Upper lobe of right lung (tissue), 1 donor: ENCODE results near the gene DACH1. TPM values are rescaled to one million over a fixed set of nuclear protein-coding genes. Genes with fewer than 3 reads are reported as not detected.

Experiments used
- ATAC-seq: fragments of 200-7000 bp; cut with Tn5 transposase; one replicate; pipeline ENCODE4 v1.9.1; 2020; ENCODE audit warnings: mild to moderate bottlenecking, moderate library complexity
- DNase-seq: peaks from one replicate; pipeline ENCODE4 v3.0.0-alpha.2; 2020
- H3K27ac ChIP-seq: fragments of 200-600 bp; one replicate; pipeline ENCODE4 v1.8.0; 2022
- H3K27me3 ChIP-seq: fragments of 200-600 bp; one replicate; pipeline ENCODE4 v1.8.0; 2022; ENCODE audit warnings: mild to moderate bottlenecking
- H3K36me3 ChIP-seq: fragments of 200-600 bp; one replicate; pipeline ENCODE4 v1.8.0; 2022
- H3K4me1 ChIP-seq: fragments of 200-600 bp; one replicate; pipeline ENCODE4 v1.8.0; 2022
- H3K4me3 ChIP-seq: fragments of 200-600 bp; one replicate; pipeline ENCODE4 v1.8.0; 2022; ENCODE audit warnings: mild to moderate bottlenecking
- H3K9me3 ChIP-seq: fragments of 200-600 bp; one replicate; pipeline ENCODE4 v1.8.0; 2022
- intact Hi-C: fragments of 100-400 bp; cut with DNase I; formaldehyde crosslinking; loops from one replicate; pipeline ENCODE4 v1.11.0; 2022
- total RNA-seq: library from RNA; stranded (reverse); fragmentation: NEBNext Ultra II Directional; extraction: Animal tissue kit (Norgen Biotek cat#: 25700); gene quantifications from one replicate; pipeline ENCODE4 v1.2.1, GENCODE V29; 2021
- TF ChIP-seq, protein P1 (sequence below): fragments of 200-600 bp; IDR thresholded peaks from one replicate; pipeline ENCODE4 v1.8.0; 2022; ENCODE audit warnings: antibody characterized with exemption
- donor health status: DM: no; HTN: yes; CAD: no; lungs with severe emphysema.

Gene DACH1
- total RNA-seq, 1 donor from 2014 or later = 11.5 TPM

DNA sequence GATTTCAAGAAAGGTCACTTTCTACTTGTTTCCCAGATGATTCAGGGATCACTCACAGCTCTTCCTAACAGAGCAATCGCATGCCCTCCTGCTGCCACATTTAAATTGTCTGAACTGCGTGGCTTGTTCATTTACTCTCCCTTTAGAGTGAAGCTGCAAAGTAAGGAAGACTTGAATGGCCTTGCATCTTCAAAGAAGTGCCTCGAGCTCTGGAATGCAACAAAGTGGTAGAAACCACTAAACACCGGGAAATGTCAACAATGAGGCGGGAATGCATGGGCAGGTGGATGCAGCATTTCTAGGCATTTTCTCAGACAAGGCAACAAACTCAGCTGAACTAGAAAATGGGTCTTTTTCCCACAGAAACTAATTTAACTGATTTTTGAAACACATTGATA is 10.3 kb upstream of the DACH1 start:
- Histone ChIP-seq H3K36me3 (no peaks in the 10 kb centered on the region), H3K27me3 (no peaks in the 10 kb centered on the region), H3K4me1 (no peaks in the 10 kb centered on the region), H3K9me3 (no peaks in the 10 kb centered on the region), H3K27ac (no peak overlapping the region), H3K4me3 (no peak overlapping the region)
- ATAC-seq (no peak), DNase-seq (no peak)
- intact Hi-C loops = no loop called here
- TF ChIP-seq, protein P1, sequence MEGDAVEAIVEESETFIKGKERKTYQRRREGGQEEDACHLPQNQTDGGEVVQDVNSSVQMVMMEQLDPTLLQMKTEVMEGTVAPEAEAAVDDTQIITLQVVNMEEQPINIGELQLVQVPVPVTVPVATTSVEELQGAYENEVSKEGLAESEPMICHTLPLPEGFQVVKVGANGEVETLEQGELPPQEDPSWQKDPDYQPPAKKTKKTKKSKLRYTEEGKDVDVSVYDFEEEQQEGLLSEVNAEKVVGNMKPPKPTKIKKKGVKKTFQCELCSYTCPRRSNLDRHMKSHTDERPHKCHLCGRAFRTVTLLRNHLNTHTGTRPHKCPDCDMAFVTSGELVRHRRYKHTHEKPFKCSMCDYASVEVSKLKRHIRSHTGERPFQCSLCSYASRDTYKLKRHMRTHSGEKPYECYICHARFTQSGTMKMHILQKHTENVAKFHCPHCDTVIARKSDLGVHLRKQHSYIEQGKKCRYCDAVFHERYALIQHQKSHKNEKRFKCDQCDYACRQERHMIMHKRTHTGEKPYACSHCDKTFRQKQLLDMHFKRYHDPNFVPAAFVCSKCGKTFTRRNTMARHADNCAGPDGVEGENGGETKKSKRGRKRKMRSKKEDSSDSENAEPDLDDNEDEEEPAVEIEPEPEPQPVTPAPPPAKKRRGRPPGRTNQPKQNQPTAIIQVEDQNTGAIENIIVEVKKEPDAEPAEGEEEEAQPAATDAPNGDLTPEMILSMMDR = no peak

- Histone ChIP-seq H3K27me3 (no peaks in the 10 kb centered on the region), H3K9me3 (no peaks in the 10 kb centered on the region), H3K4me1 (no peaks in the 10 kb centered on the region), H3K36me3 (no peaks in the 10 kb centered on the region), H3K27ac (no peak overlapping the region), H3K4me3 (no peak overlapping the region)
- TF ChIP-seq, protein P1 = no peak
- ATAC-seq (no peak), DNase-seq (no peak)
- intact Hi-C loops = no loop called here
These were observed 9.7 kb upstream of the DACH1 start for GRCh38 chr13:71876648-71877255.

DNA sequence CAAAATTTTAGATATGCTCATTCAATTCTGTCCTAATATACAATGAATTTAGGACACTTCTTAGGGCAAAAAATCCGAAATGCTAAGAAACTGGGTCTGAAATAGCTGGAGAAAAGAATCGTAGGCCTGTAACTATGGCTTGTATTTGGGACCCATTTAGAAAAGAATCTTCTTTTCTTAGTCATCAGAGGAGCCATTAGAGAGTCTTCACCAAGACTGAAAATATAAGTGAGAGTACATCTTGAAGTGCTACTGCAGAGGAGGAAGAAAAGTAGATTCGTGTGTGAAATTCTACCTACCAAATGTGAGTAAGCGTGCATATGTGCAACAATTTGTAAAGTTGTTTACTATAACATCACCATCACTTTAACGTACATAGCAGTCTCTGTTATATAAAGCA is 8.8 kb upstream of the DACH1 start:
- intact Hi-C loops = no loop called here
- TF ChIP-seq, protein P1 = no peak
- no peak for ATAC-seq

GRCh38 chr13:71874458-71874857 is 7.5 kb upstream of the DACH1 start:
- intact Hi-C loops = no loop called here
- Histone ChIP-seq H3K27me3 (no peaks in the 10 kb centered on the region), H3K27ac (no peak overlapping the region), H3K4me1 (no peaks in the 10 kb centered on the region), H3K36me3 (no peaks in the 10 kb centered on the region), H3K9me3 (no peaks in the 10 kb centered on the region), H3K4me3 (no peak overlapping the region)
- DNase-seq (no peak), ATAC-seq (no peak)
- TF ChIP-seq, protein P1 = no peak

More for the DNA sequence above, 8.8 kb upstream of the DACH1 start:
- no peaks in the 10 kb centered on the region for H3K4me1 ChIP-seq
- H3K27ac ChIP-seq = no peak overlapping the region
- no peak for DNase-seq
- no peaks in the 10 kb centered on the region for H3K9me3 ChIP-seq
- H3K4me3 ChIP-seq = no peak overlapping the region
- H3K36me3 ChIP-seq = no peaks in the 10 kb centered on the region
- H3K27me3 ChIP-seq = no peaks in the 10 kb centered on the region

DNA sequence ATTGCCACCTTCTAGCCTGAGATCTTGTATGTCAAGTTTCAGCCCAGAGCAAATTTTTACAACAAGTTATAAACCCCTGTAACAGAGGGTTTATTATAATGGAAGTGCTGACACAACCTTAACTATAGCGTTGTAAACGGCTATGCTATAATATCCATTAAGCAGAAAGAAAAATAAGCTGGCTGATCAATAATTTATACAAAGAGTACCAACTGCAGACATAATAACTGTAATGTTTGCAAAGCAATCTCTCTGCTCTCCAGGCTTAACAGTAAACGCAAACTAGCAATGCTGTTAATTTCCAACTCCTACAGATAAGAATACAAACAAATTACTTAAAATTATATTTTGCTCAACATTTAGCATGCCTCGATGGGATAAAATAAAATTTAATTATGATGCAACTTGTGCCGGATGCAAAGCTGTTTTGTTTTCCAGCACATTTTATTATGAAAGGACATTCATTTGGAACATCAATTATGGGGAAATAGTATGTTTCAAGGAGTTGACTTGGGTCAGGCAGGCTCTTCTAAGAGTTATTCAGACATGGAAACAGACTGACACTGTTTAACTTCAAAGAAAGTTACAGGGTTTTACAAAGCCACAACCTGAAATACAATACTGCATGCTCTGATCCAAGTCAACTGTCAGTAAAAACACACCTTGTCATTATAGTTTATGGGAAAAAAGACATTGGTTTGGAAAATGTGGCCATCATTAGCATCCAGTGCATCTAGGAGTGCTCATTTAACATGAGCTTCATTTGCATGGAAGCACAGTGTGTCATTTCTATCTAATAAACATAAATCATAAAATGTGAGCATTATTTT is 6.6 kb upstream of the DACH1 start:
- no peak for DNase-seq
- no peaks in the 10 kb centered on the region for H3K36me3 ChIP-seq
- H3K4me3 ChIP-seq = no peak overlapping the region
- intact Hi-C loops = no loop called here
- H3K9me3 ChIP-seq = no peaks in the 10 kb centered on the region
- no peak for ATAC-seq
- no peaks in the 10 kb centered on the region for H3K4me1 ChIP-seq
- H3K27ac ChIP-seq = no peak overlapping the region
- TF ChIP-seq, protein P1 = no peak
- no peaks in the 10 kb centered on the region for H3K27me3 ChIP-seq
